ENCODE results near the gene MIEN1. TPM values are rescaled to one million over a fixed set of nuclear protein-coding genes. Genes with fewer than 3 reads are reported as not detected.
"Not testable (repeated sequence)": the region's sequence is repeated elsewhere in the genome, so short reads cannot be mapped to it uniquely, and the experiment has no call there.

The MIEN1 gene
- total RNA-seq = 48.5 TPM
- long read RNA-seq, transcript MIEN1-201 (4 exons, 1,006 nt) = major isoform, 27 of 32 reads
- long read RNA-seq, partial matches to known transcripts = 1 of 32 reads
- long read RNA-seq, other reads (novel, unspliced or antisense) = 0 of 32 reads

- DNase-seq (ENCODE audit: low spot score) = peak; percentile 97
- intact Hi-C loops (cut with DNase I) = loop anchor here (5.0 kb wide), 1 partner anchor 63 kb away; the partner anchor contains the start of genes PNMT and TCAP
Measured at GRCh38 chr17:39730095-39730921, at the start of gene MIEN1. TSS of gene MIEN1 (minus strand) at chr17:39730532. CDS start at chr17:39730495, 37 bp downstream.

- intact Hi-C loops (cut with DNase I) = no loop called here
- DNase-seq (ENCODE audit: low spot score) = no peak
Measured at GRCh38 chr17:39777534-39778365, 47.4 kb upstream of the MIEN1 start.

- no peak for DNase-seq (ENCODE audit: low spot score)
- intact Hi-C loops (cut with DNase I) = no loop called here
Measured at GRCh38 chr17:39776252-39776651, 45.9 kb upstream of the MIEN1 start.

- intact Hi-C loops (cut with DNase I) = no loop called here
- no peak for DNase-seq (ENCODE audit: low spot score)
Measured at GRCh38 chr17:39775031-39775430, 44.7 kb upstream of the MIEN1 start.

- intact Hi-C loops (cut with DNase I) = no loop called here
- DNase-seq (ENCODE audit: low spot score) = no peak
Measured at GRCh38 chr17:39774047-39774446, 43.7 kb upstream of the MIEN1 start.

- no peak for DNase-seq (ENCODE audit: low spot score)
- intact Hi-C loops (cut with DNase I) = no loop called here
Measured at GRCh38 chr17:39772987-39773934, 42.9 kb upstream of the MIEN1 start.

GRCh38 chr17:39772415-39772814 is 42.1 kb upstream of the MIEN1 start:
- intact Hi-C loops (cut with DNase I) = no loop called here
- no peak for DNase-seq (ENCODE audit: low spot score)

- intact Hi-C loops (cut with DNase I) = no loop called here
- no peak for DNase-seq (ENCODE audit: low spot score)
Measured at GRCh38 chr17:39769974-39770587, 39.7 kb upstream of the MIEN1 start.

GRCh38 chr17:39767147-39767546 is 36.8 kb upstream of the MIEN1 start:
- DNase-seq (ENCODE audit: low spot score) = no peak
- intact Hi-C loops (cut with DNase I) = no loop called here

- DNase-seq (ENCODE audit: low spot score) = no peak
- intact Hi-C loops (cut with DNase I) = no loop called here
Measured at GRCh38 chr17:39765766-39766165, 35.4 kb upstream of the MIEN1 start.

- intact Hi-C loops (cut with DNase I) = no loop called here
- DNase-seq (ENCODE audit: low spot score) = no peak
Measured at GRCh38 chr17:39765175-39765574, 34.8 kb upstream of the MIEN1 start.

- intact Hi-C loops (cut with DNase I) = not testable (repeated sequence)
Measured at GRCh38 chr17:39764171-39764570, 33.8 kb upstream of the MIEN1 start.

GRCh38 chr17:39763051-39763820 is 32.9 kb upstream of the MIEN1 start:
- no peak for DNase-seq (ENCODE audit: low spot score)
- intact Hi-C loops (cut with DNase I) = no loop called here

More at GRCh38 chr17:39764171-39764570, 33.8 kb upstream of the MIEN1 start:
- DNase-seq (ENCODE audit: low spot score) = not testable (repeated sequence)

- DNase-seq (ENCODE audit: low spot score) = no peak
- intact Hi-C loops (cut with DNase I) = no loop called here
Measured at GRCh38 chr17:39761861-39762496, 31.6 kb upstream of the MIEN1 start.

- DNase-seq (ENCODE audit: low spot score) = no peak
- intact Hi-C loops (cut with DNase I) = no loop called here
Measured at GRCh38 chr17:39759204-39759603, 28.9 kb upstream of the MIEN1 start.

GRCh38 chr17:39757931-39758873 is 27.9 kb upstream of the MIEN1 start:
- no peak for DNase-seq (ENCODE audit: low spot score)
- intact Hi-C loops (cut with DNase I) = no loop called here

Data from cardiac septum (tissue), 1 donor.